Measurements from ENCODE around the gene SEC24A.
"Not testable (repeated sequence)": the region's sequence is repeated elsewhere in the genome, so short reads cannot be mapped to it uniquely, and the experiment has no call there.

Gene SEC24A

GRCh38 chr5:134648425-134649162 lies at the start of gene SEC24A:
Gene SEC24A, plus strand, starts transcription at chr5:134648785. Its CDS starts 292 bp downstream, at chr5:134649077.
- H3K4me1 ChIP-seq (ENCODE audit: control insufficient read depth, insufficient read depth, low read length), result peaks cover 12% of the 10 kb centered on the region
- DNase-seq (ENCODE audit: low read depth), result peak; percentile 95
- H3K36me3 ChIP-seq (ENCODE audit: control insufficient read depth, insufficient read depth, low read length, severe bottlenecking), result no peaks in the 10 kb centered on the region
- H3K9ac ChIP-seq (ENCODE audit: low read length), result peak within 1 kb of the TSS; percentile 99
- no peaks in the 10 kb centered on the region for H3K9me3 ChIP-seq (ENCODE audit: control insufficient read depth, low read length)
- no peaks in the 10 kb centered on the region for H3K27me3 ChIP-seq (replicated peaks; ENCODE audit: control insufficient read depth, insufficient read depth, low read length)
- H3K4me3 ChIP-seq (ENCODE audit: low read length), result peak within 1 kb of the TSS; percentile 96

DNA sequence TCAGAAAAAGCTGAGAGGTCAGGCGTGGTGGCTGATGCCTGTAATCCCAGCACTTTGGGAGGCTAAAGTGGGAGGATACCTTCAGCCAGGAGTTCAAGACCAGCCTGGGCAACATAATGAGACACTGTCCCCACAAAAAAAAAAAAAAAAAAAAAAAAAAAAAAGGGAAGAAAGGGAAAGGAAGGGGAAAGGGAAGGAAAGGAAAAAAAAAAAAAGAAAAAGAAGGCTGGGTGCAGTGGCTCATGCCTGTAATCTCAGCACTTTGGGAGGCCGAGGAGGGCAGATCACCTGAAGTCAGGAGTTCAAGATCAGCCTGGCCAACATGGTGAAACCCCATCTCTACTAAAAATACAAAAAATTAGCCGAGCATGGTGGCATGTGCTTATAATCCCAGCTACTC lies 48.8 kb upstream of the SEC24A start:
- DNase-seq (ENCODE audit: low read depth); H3K9ac ChIP-seq (ENCODE audit: low read length); H3K4me3 ChIP-seq (ENCODE audit: low read length); H3K27me3 ChIP-seq (replicated peaks; ENCODE audit: control insufficient read depth, insufficient read depth, low read length); H3K4me1 ChIP-seq (ENCODE audit: control insufficient read depth, insufficient read depth, low read length); H3K9me3 ChIP-seq (ENCODE audit: control insufficient read depth, low read length): not testable (repeated sequence)
- H3K36me3 ChIP-seq (ENCODE audit: control insufficient read depth, insufficient read depth, low read length, severe bottlenecking), result peaks cover 15% of the 10 kb centered on the region

- H3K9me3 ChIP-seq (ENCODE audit: control insufficient read depth, low read length), result no peaks in the 10 kb centered on the region
These were observed 48.0 kb upstream of the SEC24A start for GRCh38 chr5:134600600-134600999.

DNA sequence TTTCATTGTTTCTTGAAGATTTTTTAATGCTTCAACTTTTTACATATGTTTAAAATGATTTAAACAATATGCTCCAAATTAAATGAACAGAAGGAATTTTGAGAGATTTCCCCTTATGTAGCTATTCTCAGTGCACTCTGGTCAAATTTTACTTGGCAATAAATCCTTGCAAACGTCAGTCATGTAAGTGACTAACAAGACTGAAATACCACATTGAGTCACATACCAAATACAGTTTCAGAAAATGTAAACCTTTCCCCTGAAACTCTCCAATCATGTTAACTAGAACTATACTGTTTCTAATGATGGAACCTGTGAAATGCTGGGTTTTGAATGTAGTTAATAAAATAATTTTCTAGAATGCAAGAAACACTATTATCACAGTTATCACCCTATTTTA lies 45.5 kb upstream of the SEC24A start:
- DNase-seq (ENCODE audit: low read depth), result peak; percentile 76
- peaks cover 8% of the 10 kb centered on the region for H3K4me1 ChIP-seq (ENCODE audit: control insufficient read depth, insufficient read depth, low read length)
- H3K9ac ChIP-seq (ENCODE audit: low read length), result no peak overlapping the region
- H3K4me3 ChIP-seq (ENCODE audit: low read length), result no peak overlapping the region
- H3K36me3 ChIP-seq (ENCODE audit: control insufficient read depth, insufficient read depth, low read length, severe bottlenecking), result peaks cover 44% of the 10 kb centered on the region
- no peaks in the 10 kb centered on the region for H3K27me3 ChIP-seq (replicated peaks; ENCODE audit: control insufficient read depth, insufficient read depth, low read length)
- H3K9me3 ChIP-seq (ENCODE audit: control insufficient read depth, low read length), result no peaks in the 10 kb centered on the region

More at GRCh38 chr5:134600600-134600999, 48.0 kb upstream of the SEC24A start:
- H3K4me3 ChIP-seq (ENCODE audit: low read length), result no peak overlapping the region
- no peaks in the 10 kb centered on the region for H3K4me1 ChIP-seq (ENCODE audit: control insufficient read depth, insufficient read depth, low read length)
- peak; percentile 60 for DNase-seq (ENCODE audit: low read depth)
- H3K9ac ChIP-seq (ENCODE audit: low read length), result no peak overlapping the region
- H3K27me3 ChIP-seq (replicated peaks; ENCODE audit: control insufficient read depth, insufficient read depth, low read length), result no peaks in the 10 kb centered on the region
- peaks cover 23% of the 10 kb centered on the region for H3K36me3 ChIP-seq (ENCODE audit: control insufficient read depth, insufficient read depth, low read length, severe bottlenecking)

- no peak for DNase-seq (ENCODE audit: low read depth)
- no peak overlapping the region for H3K9ac ChIP-seq (ENCODE audit: low read length)
- H3K4me3 ChIP-seq (ENCODE audit: low read length), result no peak overlapping the region
- no peaks in the 10 kb centered on the region for H3K9me3 ChIP-seq (ENCODE audit: control insufficient read depth, low read length)
- peaks cover 63% of the 10 kb centered on the region for H3K36me3 ChIP-seq (ENCODE audit: control insufficient read depth, insufficient read depth, low read length, severe bottlenecking)
- H3K27me3 ChIP-seq (replicated peaks; ENCODE audit: control insufficient read depth, insufficient read depth, low read length), result no peaks in the 10 kb centered on the region
- peaks cover 15% of the 10 kb centered on the region for H3K4me1 ChIP-seq (ENCODE audit: control insufficient read depth, insufficient read depth, low read length)
These were observed 43.7 kb upstream of the SEC24A start for GRCh38 chr5:134604908-134605307.

GRCh38 chr5:134606726-134607125 lies 41.9 kb upstream of the SEC24A start:
- no peaks in the 10 kb centered on the region for H3K9me3 ChIP-seq (ENCODE audit: control insufficient read depth, low read length)
- H3K27me3 ChIP-seq (replicated peaks; ENCODE audit: control insufficient read depth, insufficient read depth, low read length), result no peaks in the 10 kb centered on the region
- H3K9ac ChIP-seq (ENCODE audit: low read length), result no peak overlapping the region
- no peak overlapping the region for H3K4me3 ChIP-seq (ENCODE audit: low read length)
- DNase-seq (ENCODE audit: low read depth), result no peak
- peaks cover 15% of the 10 kb centered on the region for H3K4me1 ChIP-seq (ENCODE audit: control insufficient read depth, insufficient read depth, low read length)
- peaks cover 78% of the 10 kb centered on the region for H3K36me3 ChIP-seq (ENCODE audit: control insufficient read depth, insufficient read depth, low read length, severe bottlenecking)

- Histone ChIP-seq H3K36me3 (ENCODE audit: control insufficient read depth, insufficient read depth, low read length, severe bottlenecking) (peaks cover 92% of the 10 kb centered on the region), H3K9me3 (ENCODE audit: control insufficient read depth, low read length) (no peaks in the 10 kb centered on the region)
These were observed 40.0 kb upstream of the SEC24A start for GRCh38 chr5:134608555-134608954.

DNA sequence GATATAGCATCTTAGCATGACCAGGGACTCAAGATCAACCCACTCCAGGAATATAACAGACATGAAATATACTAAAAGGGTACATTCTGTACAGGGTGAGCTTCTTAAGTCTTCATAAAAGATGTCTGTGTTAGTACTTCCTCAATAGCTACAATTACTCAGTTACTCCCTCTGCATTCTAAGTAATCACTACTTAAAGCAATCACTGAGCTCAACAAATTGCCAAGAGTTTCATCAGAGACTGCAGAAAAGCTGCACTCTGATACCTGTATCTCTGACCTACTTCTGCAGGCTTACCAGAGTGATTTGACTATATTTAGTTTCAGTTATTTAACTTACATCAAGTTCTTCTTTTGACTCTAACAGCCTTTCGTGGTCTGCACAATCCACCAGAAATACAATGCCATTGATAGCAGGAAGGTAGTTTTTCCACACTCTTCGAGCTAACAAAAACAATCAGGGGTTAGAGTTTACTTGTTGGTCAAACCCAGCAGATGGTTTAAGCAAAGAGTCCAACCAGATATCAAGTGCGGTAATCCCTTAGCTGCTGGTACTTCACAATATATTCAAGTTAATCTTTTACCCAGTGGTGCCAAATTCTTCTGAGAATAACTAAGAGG lies 39.2 kb upstream of the SEC24A start:
- no peaks in the 10 kb centered on the region for H3K9me3 ChIP-seq (ENCODE audit: control insufficient read depth, low read length)
- peaks cover 15% of the 10 kb centered on the region for H3K4me1 ChIP-seq (ENCODE audit: control insufficient read depth, insufficient read depth, low read length)
- H3K9ac ChIP-seq (ENCODE audit: low read length), result no peak overlapping the region
- H3K4me3 ChIP-seq (ENCODE audit: low read length), result no peak overlapping the region
- no peaks in the 10 kb centered on the region for H3K27me3 ChIP-seq (replicated peaks; ENCODE audit: control insufficient read depth, insufficient read depth, low read length)
- no peak for DNase-seq (ENCODE audit: low read depth)
- H3K36me3 ChIP-seq (ENCODE audit: control insufficient read depth, insufficient read depth, low read length, severe bottlenecking), result peaks cover 93% of the 10 kb centered on the region

More at GRCh38 chr5:134608555-134608954, 40.0 kb upstream of the SEC24A start:
- DNase-seq (ENCODE audit: low read depth), result no peak
- Histone ChIP-seq H3K9ac (ENCODE audit: low read length) (no peak overlapping the region), H3K27me3 (replicated peaks; ENCODE audit: control insufficient read depth, insufficient read depth, low read length) (no peaks in the 10 kb centered on the region), H3K4me1 (ENCODE audit: control insufficient read depth, insufficient read depth, low read length) (peaks cover 15% of the 10 kb centered on the region), H3K4me3 (ENCODE audit: low read length) (no peak overlapping the region)

- DNase-seq (ENCODE audit: low read depth), result no peak
- Histone ChIP-seq H3K27me3 (replicated peaks; ENCODE audit: control insufficient read depth, insufficient read depth, low read length) (no peaks in the 10 kb centered on the region), H3K36me3 (ENCODE audit: control insufficient read depth, insufficient read depth, low read length, severe bottlenecking) (peaks cover 85% of the 10 kb centered on the region)
These were observed 37.9 kb upstream of the SEC24A start for GRCh38 chr5:134610725-134611124.

GRCh38 chr5:134611515-134611914 lies 37.1 kb upstream of the SEC24A start:
- Histone ChIP-seq H3K9me3 (ENCODE audit: control insufficient read depth, low read length) (no peaks in the 10 kb centered on the region), H3K9ac (ENCODE audit: low read length) (no peak overlapping the region), H3K36me3 (ENCODE audit: control insufficient read depth, insufficient read depth, low read length, severe bottlenecking) (peaks cover 81% of the 10 kb centered on the region), H3K4me3 (ENCODE audit: low read length) (no peak overlapping the region), H3K27me3 (replicated peaks; ENCODE audit: control insufficient read depth, insufficient read depth, low read length) (no peaks in the 10 kb centered on the region), H3K4me1 (ENCODE audit: control insufficient read depth, insufficient read depth, low read length) (peaks cover 15% of the 10 kb centered on the region)
- no peak for DNase-seq (ENCODE audit: low read depth)

More at GRCh38 chr5:134610725-134611124, 37.9 kb upstream of the SEC24A start:
- Histone ChIP-seq H3K4me3 (ENCODE audit: low read length) (no peak overlapping the region), H3K4me1 (ENCODE audit: control insufficient read depth, insufficient read depth, low read length) (peaks cover 15% of the 10 kb centered on the region), H3K9ac (ENCODE audit: low read length) (no peak overlapping the region), H3K9me3 (ENCODE audit: control insufficient read depth, low read length) (no peaks in the 10 kb centered on the region)

DNA sequence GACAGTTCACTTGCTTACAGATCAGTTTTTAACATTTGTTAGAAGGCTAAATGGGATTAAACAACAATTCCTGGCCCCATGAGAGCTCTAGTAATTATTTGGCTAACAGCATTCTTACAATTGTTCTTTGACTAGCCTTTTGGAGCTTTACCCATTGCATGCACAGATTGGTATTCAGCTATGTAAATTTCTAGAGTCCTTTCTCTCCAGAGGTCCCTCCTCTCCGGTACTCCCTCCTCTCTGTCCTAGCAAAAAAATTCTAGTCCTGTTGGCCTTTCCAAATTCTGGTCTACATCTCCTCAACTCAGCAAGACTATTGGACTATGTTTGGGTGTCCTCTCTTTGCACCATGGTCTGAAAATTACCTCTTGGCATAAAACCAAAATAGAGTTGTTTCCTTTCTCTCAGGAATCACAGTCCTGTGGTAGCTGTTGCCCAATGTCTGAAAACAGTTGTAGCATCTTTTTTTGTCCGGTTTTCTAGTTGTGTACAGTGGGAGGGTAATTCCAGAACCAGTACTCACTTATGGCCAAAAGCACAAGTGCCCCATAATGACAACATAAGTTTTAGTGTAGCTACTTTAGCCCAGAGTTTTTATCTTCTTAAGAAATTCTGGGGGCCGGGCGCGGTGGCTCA lies 34.0 kb upstream of the SEC24A start:
- H3K4me1 ChIP-seq (ENCODE audit: control insufficient read depth, insufficient read depth, low read length), result peaks cover under 1% of the 10 kb centered on the region
- H3K27me3 ChIP-seq (replicated peaks; ENCODE audit: control insufficient read depth, insufficient read depth, low read length), result no peaks in the 10 kb centered on the region
- DNase-seq (ENCODE audit: low read depth), result peak; percentile 22
- H3K36me3 ChIP-seq (ENCODE audit: control insufficient read depth, insufficient read depth, low read length, severe bottlenecking), result peaks cover 83% of the 10 kb centered on the region
- no peaks in the 10 kb centered on the region for H3K9me3 ChIP-seq (ENCODE audit: control insufficient read depth, low read length)
- no peak overlapping the region for H3K4me3 ChIP-seq (ENCODE audit: low read length)
- H3K9ac ChIP-seq (ENCODE audit: low read length), result no peak overlapping the region

Measured in adipocyte (in vitro differentiated cells).